ENCODE measurements around the gene ANKRD52.
"Not testable (repeated sequence)": the region's sequence is repeated elsewhere in the genome, so short reads cannot be mapped to it uniquely, and the experiment has no call there.

Gene ANKRD52

GRCh38 chr12:56204275-56204674 lies 53.9 kb downstream of the ANKRD52 start:
- no peak for DNase-seq

- no peak for DNase-seq
These were observed 55.3 kb downstream of the ANKRD52 start for GRCh38 chr12:56202838-56203237.

- no peak for DNase-seq
These were observed 55.8 kb downstream of the ANKRD52 start for GRCh38 chr12:56202366-56202765.

- DNase-seq: no peak
These were observed 59.3 kb downstream of the ANKRD52 start for GRCh38 chr12:56198836-56199235.

GRCh38 chr12:56197921-56198635 lies 60.1 kb downstream of the ANKRD52 start:
- no peak for DNase-seq

- not testable (repeated sequence) for DNase-seq
These were observed 61.2 kb downstream of the ANKRD52 start for GRCh38 chr12:56196818-56197550.

GRCh38 chr12:56193025-56193578 lies 65.1 kb downstream of the ANKRD52 start:
- peak; percentile 83 for DNase-seq

GRCh38 chr12:56192582-56192981 lies 65.6 kb downstream of the ANKRD52 start:
- DNase-seq: no peak

- no peak for DNase-seq
These were observed 67.5 kb downstream of the ANKRD52 start for GRCh38 chr12:56190695-56191155.

GRCh38 chr12:56189918-56190694 lies 68.1 kb downstream of the ANKRD52 start:
- peak; percentile 97 for DNase-seq

- DNase-seq: peak; percentile 89
These were observed 68.9 kb downstream of the ANKRD52 start, which contains the start of gene SMARCC2 for GRCh38 chr12:56189099-56189917. Gene SMARCC2, minus strand, starts transcription at chr12:56189483. Its CDS starts 22 bp downstream, at chr12:56189461.

- DNase-seq: no peak
These were observed 69.4 kb downstream of the ANKRD52 start for GRCh38 chr12:56188778-56189098.

- DNase-seq: no peak
These were observed 69.9 kb downstream of the ANKRD52 start for GRCh38 chr12:56188131-56188777.

Measured in stimulated activated CD8-positive, alpha-beta memory T cell treated with anti-CD3 and anti-CD28 coated beads, Interleukin-4, amount 100 ng/mL, for 48 hours (primary cell).